Coronary artery (tissue), 2 donors: Measurements from ENCODE around the gene TMPRSS6.

Experiments used
- DNase-seq: peaks from one replicate; pipeline ENCODE4 v3.0.0-alpha.2; 2017; ENCODE audit warnings: low spot score
- H3K27ac ChIP-seq, 2 donors: fragments of 200-600 bp; sonication (generic); one replicate each; pipeline ENCODE4 v1.5.1; 2016 to 2019
- H3K4me3 ChIP-seq: fragments of 200-600 bp; sonication (generic); 2 replicates; pipeline ENCODE4 v1.5.1; 2016; ENCODE audit warnings: mild to moderate bottlenecking, moderate library complexity
- TF ChIP-seq, protein P1 (sequence below): fragments of 200-600 bp; sonication (generic); IDR thresholded peaks from one replicate; pipeline ENCODE4 v1.5.1; 2019; ENCODE audit warnings: antibody characterized with exemption

Gene TMPRSS6

DNA sequence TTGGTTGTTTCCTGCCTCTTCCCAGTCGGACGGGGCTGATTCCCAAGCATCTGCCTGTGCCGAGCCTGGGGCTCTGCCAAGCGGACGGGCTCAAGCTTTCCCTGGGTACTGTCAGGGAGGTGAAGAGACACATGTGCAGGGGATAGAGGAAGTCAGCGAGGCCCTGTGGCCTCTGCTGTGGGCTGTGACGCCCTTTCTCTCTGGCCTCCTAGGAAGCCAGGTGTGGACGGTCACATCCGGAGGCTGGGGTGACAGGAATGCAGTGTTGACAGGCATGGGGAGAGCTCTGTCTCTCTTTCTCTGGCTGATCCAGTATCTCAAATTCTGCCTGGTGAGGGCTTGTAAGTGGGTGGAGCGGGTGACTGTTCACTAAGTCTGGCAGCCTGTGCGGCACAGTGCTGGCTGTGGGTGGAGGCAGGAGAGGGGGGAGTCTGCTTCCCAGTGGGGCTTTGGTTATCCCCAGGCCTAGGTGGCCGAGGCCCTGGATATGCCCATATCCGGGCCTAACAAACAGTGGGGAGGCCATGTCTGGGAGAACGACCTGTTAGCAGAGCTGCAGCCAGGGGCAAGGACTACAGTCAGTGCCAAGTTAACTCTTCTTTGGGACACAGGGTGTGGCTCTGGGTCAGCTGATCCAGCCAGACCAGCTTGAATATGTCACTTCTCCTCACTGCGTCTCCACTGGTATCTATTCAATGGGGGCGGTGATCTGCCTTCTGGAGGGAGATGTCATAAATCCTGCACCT, 56.0 kb downstream of the TMPRSS6 start:
- TF ChIP-seq, protein P1, sequence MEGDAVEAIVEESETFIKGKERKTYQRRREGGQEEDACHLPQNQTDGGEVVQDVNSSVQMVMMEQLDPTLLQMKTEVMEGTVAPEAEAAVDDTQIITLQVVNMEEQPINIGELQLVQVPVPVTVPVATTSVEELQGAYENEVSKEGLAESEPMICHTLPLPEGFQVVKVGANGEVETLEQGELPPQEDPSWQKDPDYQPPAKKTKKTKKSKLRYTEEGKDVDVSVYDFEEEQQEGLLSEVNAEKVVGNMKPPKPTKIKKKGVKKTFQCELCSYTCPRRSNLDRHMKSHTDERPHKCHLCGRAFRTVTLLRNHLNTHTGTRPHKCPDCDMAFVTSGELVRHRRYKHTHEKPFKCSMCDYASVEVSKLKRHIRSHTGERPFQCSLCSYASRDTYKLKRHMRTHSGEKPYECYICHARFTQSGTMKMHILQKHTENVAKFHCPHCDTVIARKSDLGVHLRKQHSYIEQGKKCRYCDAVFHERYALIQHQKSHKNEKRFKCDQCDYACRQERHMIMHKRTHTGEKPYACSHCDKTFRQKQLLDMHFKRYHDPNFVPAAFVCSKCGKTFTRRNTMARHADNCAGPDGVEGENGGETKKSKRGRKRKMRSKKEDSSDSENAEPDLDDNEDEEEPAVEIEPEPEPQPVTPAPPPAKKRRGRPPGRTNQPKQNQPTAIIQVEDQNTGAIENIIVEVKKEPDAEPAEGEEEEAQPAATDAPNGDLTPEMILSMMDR = no peak
- H3K27ac ChIP-seq = no peak overlapping the region
- DNase-seq = no peak
- H3K4me3 ChIP-seq = no peak overlapping the region

DNA sequence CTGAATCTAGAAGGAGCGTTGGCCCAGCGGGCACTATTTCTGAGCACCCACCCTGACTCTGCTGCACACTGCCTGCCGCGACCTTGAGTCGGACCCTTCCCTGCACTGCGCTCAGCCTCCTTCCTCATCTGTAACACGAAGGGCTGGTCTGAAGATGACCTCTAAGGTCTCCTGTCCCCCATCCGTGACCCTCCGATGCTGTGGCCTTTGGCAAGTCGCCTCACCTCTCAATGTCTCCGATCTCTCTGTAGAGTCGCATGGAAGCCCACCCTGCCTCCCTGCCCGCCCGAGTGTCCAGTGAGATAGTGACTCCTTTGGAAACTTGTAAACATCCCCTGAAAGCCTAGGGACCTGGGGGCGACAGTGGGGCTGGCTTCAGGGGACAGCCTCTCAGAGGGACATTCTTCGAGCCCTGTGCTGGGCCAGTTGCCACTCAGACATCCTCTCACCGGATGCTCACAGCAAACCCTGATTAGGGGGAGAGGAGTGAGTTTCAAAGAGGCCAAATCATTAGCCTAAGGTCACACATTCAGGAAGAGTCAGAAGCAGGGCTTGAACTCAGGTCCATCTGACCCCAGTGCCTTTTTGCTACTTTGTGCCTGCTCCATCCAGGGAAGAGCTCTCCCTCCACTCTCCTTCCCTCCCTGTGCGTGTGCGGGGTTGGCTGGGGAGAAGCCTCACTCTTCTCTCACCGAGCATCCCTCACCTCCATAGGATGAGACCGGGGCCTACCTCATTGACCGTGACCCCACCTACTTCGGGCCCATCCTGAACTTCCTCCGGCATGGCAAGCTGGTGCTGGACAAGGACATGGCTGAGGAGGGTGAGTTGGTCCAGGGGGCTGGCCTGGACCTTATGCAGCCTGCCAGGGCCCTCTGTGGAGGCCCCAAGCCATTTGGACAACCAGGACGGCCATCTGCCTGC, 56.9 kb downstream of the TMPRSS6 start:
- TF ChIP-seq, protein P1 = no peak
- peak overlapping the region; percentile 88 for H3K4me3 ChIP-seq
- no peak for DNase-seq
- H3K27ac ChIP-seq = no peak overlapping the region

DNA sequence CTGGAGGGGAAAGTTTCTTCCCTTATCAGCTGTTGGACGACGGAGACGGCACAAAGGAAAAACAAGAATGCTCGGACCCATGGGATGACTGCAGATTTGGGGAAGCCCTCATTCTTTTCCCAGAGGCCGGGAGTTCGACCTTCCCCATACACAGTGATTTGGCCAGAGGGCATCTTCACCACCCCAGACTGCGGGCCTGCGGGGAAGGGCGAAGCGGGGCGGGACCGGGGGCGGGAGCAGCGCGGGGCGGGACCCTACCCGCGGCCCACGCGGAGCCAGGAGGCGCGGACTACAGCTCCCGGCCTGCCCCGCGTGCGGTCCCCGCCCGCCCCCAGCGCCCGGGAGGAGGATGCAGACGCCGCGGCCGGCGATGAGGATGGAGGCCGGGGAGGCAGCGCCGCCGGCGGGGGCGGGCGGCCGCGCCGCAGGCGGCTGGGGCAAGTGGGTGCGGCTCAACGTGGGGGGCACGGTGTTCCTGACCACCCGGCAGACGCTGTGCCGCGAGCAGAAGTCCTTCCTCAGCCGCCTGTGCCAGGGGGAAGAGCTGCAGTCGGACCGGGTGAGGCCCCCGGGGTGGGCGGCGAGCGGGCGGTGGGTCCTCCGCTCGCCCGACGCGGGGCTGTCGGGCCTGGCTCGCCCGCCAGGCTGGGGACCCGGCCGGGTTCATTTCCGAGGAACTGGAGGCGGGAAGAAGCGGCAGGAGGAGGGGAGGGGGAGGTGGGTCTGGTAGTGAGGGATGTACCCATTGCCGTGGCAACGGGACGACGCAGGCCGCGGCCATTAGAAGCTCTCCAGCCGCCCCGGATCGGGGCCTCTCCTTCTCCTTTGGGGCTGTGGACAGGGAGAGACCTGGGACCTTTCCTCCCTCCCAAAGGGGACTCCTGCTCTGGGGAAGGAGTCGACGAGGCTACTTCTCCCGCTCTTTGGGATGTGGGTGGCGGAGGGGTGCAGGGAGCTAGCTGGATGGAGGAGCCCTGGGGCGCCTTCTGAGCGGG, 57.8 kb downstream of the TMPRSS6 start, which contains the start of gene KCTD17:
Gene KCTD17, plus strand, starts transcription at position 352 of the 995 bp plus-strand sequence. Its CDS starts 19 bp downstream, at position 371.
- TF ChIP-seq, protein P1 = no peak
- no peak for DNase-seq
- peak within 1 kb of the TSS in 1 of 2 donors; percentile 60 for H3K27ac ChIP-seq
- peak within 1 kb of the TSS; percentile 88 for H3K4me3 ChIP-seq

DNA sequence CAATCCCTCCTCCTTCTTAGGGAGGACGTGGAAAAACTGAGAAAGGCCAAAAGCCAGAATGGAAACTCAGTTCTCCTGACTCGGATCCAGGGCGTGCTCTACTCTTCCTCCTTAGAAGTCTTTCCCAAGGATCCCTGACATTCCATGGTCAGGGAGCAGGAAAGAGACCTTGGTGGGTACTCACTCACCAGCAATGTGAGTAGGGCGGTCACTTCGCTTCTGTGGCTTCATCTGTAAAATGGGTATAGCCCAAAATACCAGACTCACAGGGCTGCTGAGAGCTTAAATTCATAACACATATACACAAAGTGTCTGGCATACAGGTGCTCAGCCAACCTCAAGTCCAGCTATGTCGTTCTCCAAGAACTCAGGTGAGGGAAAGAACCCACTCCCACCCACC, 58.6 kb downstream of the TMPRSS6 start:
- TF ChIP-seq, protein P1 = no peak
- no peak for DNase-seq
- peak overlapping the region in 1 of 2 donors; percentile 60 for H3K27ac ChIP-seq
- H3K4me3 ChIP-seq = peak overlapping the region; percentile 88

DNA sequence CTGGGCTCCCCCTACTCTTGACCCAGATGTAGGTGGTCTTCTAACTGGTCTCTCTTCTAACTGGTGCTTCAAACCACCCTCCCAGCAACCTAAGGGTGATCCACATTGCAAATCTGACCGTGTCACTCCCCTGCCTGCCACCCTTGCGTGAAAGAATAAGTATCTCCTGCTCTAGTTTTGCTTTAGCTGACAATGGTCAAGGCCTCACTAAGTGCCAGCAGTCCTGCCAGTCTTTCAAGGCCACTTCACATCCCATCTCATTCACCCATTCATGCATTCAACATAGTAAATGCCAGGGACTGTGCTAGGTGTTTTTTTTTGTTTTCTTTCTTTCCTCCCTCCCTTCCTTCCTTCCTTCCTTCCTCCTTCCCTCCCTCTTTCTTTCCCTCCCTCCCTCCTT, 60.3 kb downstream of the TMPRSS6 start:
- Histone ChIP-seq H3K27ac (no peak overlapping the region), H3K4me3 (no peak overlapping the region)
- TF ChIP-seq, protein P1 = no peak
- no peak for DNase-seq

- TF ChIP-seq, protein P1 = no peak
- DNase-seq = no peak
- no peak overlapping the region for H3K27ac ChIP-seq
- H3K4me3 ChIP-seq = no peak overlapping the region
These were observed 61.4 kb downstream of the TMPRSS6 start for GRCh38 chr22:37048133-37048532.
